Endodermal cell (in vitro differentiated cells): ENCODE measurements around the gene COL23A1. TPM values are rescaled to one million over a fixed set of nuclear protein-coding genes. Genes with fewer than 3 reads are reported as not detected.

Source experiments
- DNase-seq: peaks from one replicate; pipeline ENCODE4 v3.0.0-alpha.2; 2017
- H3K27ac ChIP-seq: 2 replicates; pipeline ENCODE4 v1.5.1; 2013; ENCODE audit warnings: mild to moderate bottlenecking, low read depth, low read length, moderate library complexity
- H3K27me3 ChIP-seq: 2 replicates; pipeline ENCODE4 v1.6.1; 2013; ENCODE audit warnings: mild to moderate bottlenecking, low read length, moderate library complexity; ENCODE audit not compliant: insufficient read depth, control insufficient read depth, poor library complexity, severe bottlenecking
- H3K36me3 ChIP-seq: 2 replicates; pipeline ENCODE4 v1.7.0; 2013; ENCODE audit warnings: mild to moderate bottlenecking, low read length, moderate library complexity; ENCODE audit not compliant: control insufficient read depth, insufficient read depth
- H3K4me1 ChIP-seq: one replicate; pipeline ENCODE4 v1.7.0; 2013; ENCODE audit warnings: low read length; ENCODE audit not compliant: control insufficient read depth, insufficient read depth
- H3K4me3 ChIP-seq: 2 replicates; pipeline ENCODE4 v1.5.1; 2013; ENCODE audit warnings: mild to moderate bottlenecking, low read length, moderate library complexity
- H3K9ac ChIP-seq: 2 replicates; pipeline ENCODE4 v1.6.1; 2013; ENCODE audit warnings: mild to moderate bottlenecking, low read length, moderate library complexity; ENCODE audit not compliant: poor library complexity, severe bottlenecking; ENCODE audit errors: extremely low read depth
- H3K9me3 ChIP-seq: 2 replicates; pipeline ENCODE4 v1.6.1; 2013; ENCODE audit warnings: mild to moderate bottlenecking, low read length, moderate library complexity; ENCODE audit not compliant: control insufficient read depth
- H3K27ac Mint-ChIP-seq: 2 replicates; pipeline ENCODE4 v1.8.0; 2020; ENCODE audit warnings: mixed read lengths
- H3K27me3 Mint-ChIP-seq: 2 replicates; pipeline ENCODE4 v1.8.0; 2021; ENCODE audit warnings: mild to moderate bottlenecking, mixed read lengths; ENCODE audit not compliant: insufficient read depth
- H3K36me3 Mint-ChIP-seq: 2 replicates; pipeline ENCODE4 v1.8.0; 2020; ENCODE audit warnings: low read depth, mixed read lengths
- H3K4me1 Mint-ChIP-seq: 2 replicates; pipeline ENCODE4 v1.8.0; 2020; ENCODE audit warnings: mixed read lengths
- H3K4me3 Mint-ChIP-seq: 2 replicates; pipeline ENCODE4 v1.8.0; 2020; ENCODE audit warnings: mild to moderate bottlenecking, moderate library complexity, mixed read lengths
- H3K9me3 Mint-ChIP-seq: 2 replicates; pipeline ENCODE4 v1.8.0; 2020; ENCODE audit warnings: mild to moderate bottlenecking, mixed read lengths
- CTCF ChIP-seq: fragments of 200-600 bp; sonication (generic); conservative IDR thresholded peaks from 2 replicates; pipeline ENCODE4 v1.5.0; 2021; ENCODE audit warnings: antibody characterized with exemption, mild to moderate bottlenecking
- WGBS, 2 experiments: methylation state at CpG; one replicate each; pipeline versions ENCODE4 v1.1.5 to v1.1.7; 2013; ENCODE audit warnings: missing lambda C conversion rate in 2 of 2, mixed read lengths in 1 of 2; ENCODE audit not compliant: insufficient coverage in 1 of 2, insufficient read length in 1 of 2; 5-methylcytosine and 5-hydroxymethylcytosine counted together
- total RNA-seq, 2 donors: library from RNA; stranded (reverse); fragmentation: NEBNext Ultra II Directional in 1 of 2; extraction: Animal tissue kit (Norgen Biotek cat#: 25700) in 1 of 2; gene quantifications; 2 replicates in 1 of 2; 3 replicates in 1 of 2; pipeline ENCODE4 v1.2.1, GENCODE V29; 2021

COL23A1 gene
- total RNA-seq, 2 donors from 2014 or later: 50.2 to 71.3 TPM

DNA sequence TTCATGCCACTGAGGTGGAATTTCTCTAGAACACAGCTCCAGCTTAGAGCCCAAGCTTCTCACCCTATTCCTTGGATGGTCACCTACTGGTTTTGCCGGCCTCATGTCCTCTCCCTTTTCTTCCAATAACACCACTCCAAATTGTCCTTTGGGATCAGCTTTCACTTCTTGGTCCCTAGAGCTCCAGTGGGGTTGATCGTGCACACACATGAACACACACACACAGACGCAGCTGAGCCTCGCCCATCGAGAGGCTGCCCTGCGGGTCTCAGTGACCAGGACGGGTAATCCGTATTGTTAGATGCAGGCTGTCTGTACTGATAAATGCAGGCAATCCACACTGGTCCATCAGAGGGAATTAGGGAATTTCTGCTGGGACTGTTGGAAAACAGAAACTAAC is 6.9 kb downstream of the COL23A1 start:
- no peak overlapping the region for H3K27ac ChIP-seq
- H3K9me3 ChIP-seq: peaks cover 8% of the 10 kb centered on the region
- no peak overlapping the region for H3K4me3 ChIP-seq
- Mint-ChIP-seq H3K27me3 (peaks cover 10% of the 10 kb centered on the region), H3K4me3 (no peak overlapping the region), H3K4me1 (peaks cover 30% of the 10 kb centered on the region), H3K27ac (no peak overlapping the region), H3K36me3 (peaks cover 38% of the 10 kb centered on the region), H3K9me3 (peaks cover 7% of the 10 kb centered on the region)
- WGBS, 2 experiments: 89 to 96% methylated on average over 7 to 8 of the region's 8 CpGs
- no peaks in the 10 kb centered on the region for H3K27me3 ChIP-seq
- peaks cover 3% of the 10 kb centered on the region for H3K4me1 ChIP-seq
- H3K36me3 ChIP-seq: peaks cover 10% of the 10 kb centered on the region
- no peak for TF ChIP-seq CTCF
- H3K9ac ChIP-seq: no peak overlapping the region
- DNase-seq: no peak

GRCh38 chr5:178582291-178582690 is 7.9 kb downstream of the COL23A1 start:
- Histone ChIP-seq H3K9ac (no peak overlapping the region), H3K4me1 (no peaks in the 10 kb centered on the region), H3K27me3 (no peaks in the 10 kb centered on the region), H3K9me3 (peaks cover 8% of the 10 kb centered on the region), H3K27ac (no peak overlapping the region), H3K36me3 (peaks cover 10% of the 10 kb centered on the region), H3K4me3 (no peak overlapping the region)
- TF ChIP-seq CTCF: no peak
- Mint-ChIP-seq H3K9me3 (peaks cover 7% of the 10 kb centered on the region), H3K27ac (no peak overlapping the region), H3K4me3 (no peak overlapping the region), H3K36me3 (peaks cover 36% of the 10 kb centered on the region), H3K27me3 (peaks cover 2% of the 10 kb centered on the region), H3K4me1 (peaks cover 26% of the 10 kb centered on the region)
- 87 to 94% methylated on average over 8 to 13 of the region's 13 CpGs for WGBS, 2 experiments
- DNase-seq: no peak

DNA sequence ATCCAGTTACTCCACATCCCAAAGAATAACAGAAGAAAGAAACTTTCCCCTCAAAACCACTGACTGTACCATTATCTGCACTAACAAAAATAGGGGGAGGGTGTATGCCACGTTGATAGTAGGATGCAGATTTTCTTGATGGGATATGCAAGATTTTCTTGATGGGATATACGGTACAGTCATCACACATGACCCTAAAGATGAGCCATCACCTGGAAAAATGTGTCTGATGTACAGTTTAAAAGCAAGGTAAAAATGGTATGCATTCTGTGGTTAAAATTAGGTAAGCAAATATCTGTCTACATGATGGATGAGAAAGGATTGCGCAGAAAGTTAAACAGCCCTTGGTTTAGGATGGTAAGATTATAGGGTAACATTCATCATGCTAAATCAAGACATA is 8.6 kb downstream of the COL23A1 start:
- H3K4me3 ChIP-seq: no peak overlapping the region

More for the DNA sequence above, 8.6 kb downstream of the COL23A1 start:
- no peak for DNase-seq
- Mint-ChIP-seq H3K4me1 (peaks cover 23% of the 10 kb centered on the region), H3K36me3 (peaks cover 32% of the 10 kb centered on the region), H3K27me3 (peaks cover 2% of the 10 kb centered on the region), H3K9me3 (peaks cover 7% of the 10 kb centered on the region), H3K27ac (no peak overlapping the region), H3K4me3 (no peak overlapping the region)
- WGBS, 2 experiments: 95 to 99% methylated on average over 3 of the region's 3 CpGs
- H3K27me3 ChIP-seq: no peaks in the 10 kb centered on the region
- H3K9me3 ChIP-seq: peaks cover 8% of the 10 kb centered on the region
- H3K36me3 ChIP-seq: peaks cover 10% of the 10 kb centered on the region
- H3K9ac ChIP-seq: no peak overlapping the region
- H3K27ac ChIP-seq: no peak overlapping the region
- H3K4me1 ChIP-seq: no peaks in the 10 kb centered on the region
- TF ChIP-seq CTCF: no peak
